WERI-Rb-1 (cell line): ENCODE data around the gene SNRNP48.

Source experiments
- DNase-seq: peaks from one replicate; pipeline ENCODE4 v3.0.0-alpha.2; 2020
- H3K27ac ChIP-seq: fragments of 250-450 bp; sonication (Bioruptor Pico); 2 replicates; pipeline ENCODE4 v1.5.1; 2020; ENCODE audit warnings: mild to moderate bottlenecking, moderate library complexity
- H3K27me3 ChIP-seq: fragments of 250-450 bp; sonication (Bioruptor Pico); 2 replicates; pipeline ENCODE4 v1.5.1; 2021; ENCODE audit warnings: mild to moderate bottlenecking, low read depth, moderate library complexity; ENCODE audit not compliant: insufficient read depth, severe bottlenecking
- H3K36me3 ChIP-seq: fragments of 250-450 bp; sonication (Bioruptor Pico); 2 replicates; pipeline ENCODE4 v1.5.1; 2020; ENCODE audit warnings: mild to moderate bottlenecking, moderate library complexity
- H3K4me3 ChIP-seq: 2 replicates; pipeline ENCODE4 v1.5.1; 2011; ENCODE audit warnings: low read depth, mild to moderate bottlenecking, control low read depth, low read length
- H3K9me3 ChIP-seq: fragments of 250-450 bp; sonication (Bioruptor Pico); 2 replicates; pipeline ENCODE4 v1.5.1; 2021; ENCODE audit warnings: mild to moderate bottlenecking, moderate library complexity; ENCODE audit not compliant: severe bottlenecking
- TF ChIP-seq, protein P1 (sequence below): IDR thresholded peaks from 2 replicates; pipeline ENCODE4 v1.5.1; 2011; ENCODE audit warnings: low read depth, mild to moderate bottlenecking, control low read depth, inconsistent platforms, low read length

The SNRNP48 gene

DNA sequence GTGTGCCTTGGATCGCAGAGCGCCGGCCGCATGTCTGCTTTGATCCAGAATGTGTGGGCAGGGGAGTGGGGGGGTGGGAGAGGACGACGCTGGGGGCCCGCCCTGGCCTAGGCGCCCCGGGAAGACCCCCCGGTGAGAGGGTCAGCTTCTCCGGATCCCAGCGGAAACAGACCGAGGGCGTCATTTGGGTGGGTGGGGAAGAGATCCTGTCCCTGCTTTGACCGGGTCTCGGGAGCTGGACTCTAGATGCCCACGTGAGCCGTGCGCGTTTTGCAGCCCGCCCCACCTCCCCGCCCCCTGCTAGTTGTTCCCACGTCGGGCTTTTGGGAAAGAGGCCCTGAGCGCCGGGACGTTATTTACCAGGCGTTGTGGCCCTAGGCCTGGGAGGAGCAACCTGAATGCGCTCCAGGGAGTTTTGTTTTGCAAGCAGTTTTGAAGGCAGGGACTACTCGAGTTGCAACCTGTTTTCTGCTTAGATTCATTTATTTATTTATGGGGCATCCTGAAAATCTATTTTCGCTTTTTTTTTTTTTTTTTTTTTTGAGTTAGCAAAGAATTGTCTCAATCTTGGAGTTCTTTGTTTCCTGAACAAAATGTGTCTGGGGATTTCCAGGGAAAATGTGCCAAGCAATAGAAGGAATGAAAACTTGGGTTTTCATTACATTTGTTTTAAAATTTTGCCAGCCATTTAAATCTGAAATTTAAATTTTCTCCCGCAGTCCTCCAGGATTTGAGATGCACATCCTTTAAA, 46.9 kb upstream of the SNRNP48 start:
- no peak overlapping the region for H3K4me3 ChIP-seq
- no peaks in the 10 kb centered on the region for H3K36me3 ChIP-seq
- no peak overlapping the region for H3K27ac ChIP-seq
- TF ChIP-seq, protein P1, sequence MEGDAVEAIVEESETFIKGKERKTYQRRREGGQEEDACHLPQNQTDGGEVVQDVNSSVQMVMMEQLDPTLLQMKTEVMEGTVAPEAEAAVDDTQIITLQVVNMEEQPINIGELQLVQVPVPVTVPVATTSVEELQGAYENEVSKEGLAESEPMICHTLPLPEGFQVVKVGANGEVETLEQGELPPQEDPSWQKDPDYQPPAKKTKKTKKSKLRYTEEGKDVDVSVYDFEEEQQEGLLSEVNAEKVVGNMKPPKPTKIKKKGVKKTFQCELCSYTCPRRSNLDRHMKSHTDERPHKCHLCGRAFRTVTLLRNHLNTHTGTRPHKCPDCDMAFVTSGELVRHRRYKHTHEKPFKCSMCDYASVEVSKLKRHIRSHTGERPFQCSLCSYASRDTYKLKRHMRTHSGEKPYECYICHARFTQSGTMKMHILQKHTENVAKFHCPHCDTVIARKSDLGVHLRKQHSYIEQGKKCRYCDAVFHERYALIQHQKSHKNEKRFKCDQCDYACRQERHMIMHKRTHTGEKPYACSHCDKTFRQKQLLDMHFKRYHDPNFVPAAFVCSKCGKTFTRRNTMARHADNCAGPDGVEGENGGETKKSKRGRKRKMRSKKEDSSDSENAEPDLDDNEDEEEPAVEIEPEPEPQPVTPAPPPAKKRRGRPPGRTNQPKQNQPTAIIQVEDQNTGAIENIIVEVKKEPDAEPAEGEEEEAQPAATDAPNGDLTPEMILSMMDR, result no peak
- H3K9me3 ChIP-seq, result peaks cover 13% of the 10 kb centered on the region
- no peaks in the 10 kb centered on the region for H3K27me3 ChIP-seq
- DNase-seq, result no peak

DNA sequence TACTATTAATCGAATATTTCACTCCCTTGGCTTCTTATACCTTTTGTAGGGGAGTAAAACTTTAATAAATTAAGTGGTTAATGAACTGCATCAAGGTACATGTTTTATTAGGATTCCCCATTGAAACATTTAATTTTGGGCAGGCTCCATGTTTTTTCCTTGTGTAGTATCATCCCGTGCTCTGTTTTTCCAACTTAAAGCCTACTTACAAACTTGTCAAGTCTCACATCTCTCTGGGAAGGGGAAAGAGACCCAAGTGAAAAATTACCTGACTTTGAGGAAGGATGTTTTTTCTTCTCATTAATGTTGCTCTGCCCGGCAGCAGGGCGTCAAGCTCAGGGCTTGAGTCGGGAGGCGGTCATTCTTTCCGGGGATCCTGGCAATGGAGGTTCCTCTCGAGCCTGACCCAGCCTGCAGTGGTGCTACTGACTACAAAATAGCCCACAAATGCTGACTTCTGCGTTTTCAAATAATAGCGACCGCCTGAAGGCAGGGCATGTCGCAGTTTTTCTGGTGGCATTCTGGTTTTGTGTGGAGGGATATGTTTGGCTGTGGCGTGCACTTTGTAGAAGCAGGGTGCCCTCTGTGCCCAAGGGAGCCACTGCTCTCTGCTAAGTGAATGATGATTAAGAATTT, 46.1 kb upstream of the SNRNP48 start:
- Histone ChIP-seq H3K27me3 (no peaks in the 10 kb centered on the region), H3K27ac (no peak overlapping the region), H3K9me3 (peaks cover 13% of the 10 kb centered on the region), H3K4me3 (no peak overlapping the region), H3K36me3 (no peaks in the 10 kb centered on the region)
- no peak for DNase-seq
- TF ChIP-seq, protein P1, result no peak

DNA sequence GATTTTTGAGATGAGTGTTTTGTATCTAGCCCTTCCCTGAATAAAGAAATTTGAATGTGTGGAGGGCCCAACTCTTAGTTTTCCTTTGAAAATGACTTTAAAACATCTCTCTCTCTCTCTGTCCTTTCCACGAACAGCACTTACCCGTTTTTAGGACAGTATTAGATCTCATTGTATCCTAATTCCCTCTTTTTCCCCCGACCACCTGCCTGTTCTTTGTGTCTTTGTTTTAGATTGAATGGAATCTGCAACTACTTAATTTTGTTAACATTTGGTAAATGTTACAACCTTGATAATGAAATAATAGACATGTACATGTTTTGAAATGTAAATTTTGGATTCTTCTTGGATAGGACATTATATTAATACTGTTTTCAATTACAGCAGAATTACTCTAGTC, 45.4 kb upstream of the SNRNP48 start:
- H3K9me3 ChIP-seq, result peaks cover 13% of the 10 kb centered on the region
- H3K4me3 ChIP-seq, result no peak overlapping the region
- TF ChIP-seq, protein P1, result no peak
- no peak for DNase-seq
- H3K27me3 ChIP-seq, result no peaks in the 10 kb centered on the region
- no peaks in the 10 kb centered on the region for H3K36me3 ChIP-seq
- no peak overlapping the region for H3K27ac ChIP-seq

DNA sequence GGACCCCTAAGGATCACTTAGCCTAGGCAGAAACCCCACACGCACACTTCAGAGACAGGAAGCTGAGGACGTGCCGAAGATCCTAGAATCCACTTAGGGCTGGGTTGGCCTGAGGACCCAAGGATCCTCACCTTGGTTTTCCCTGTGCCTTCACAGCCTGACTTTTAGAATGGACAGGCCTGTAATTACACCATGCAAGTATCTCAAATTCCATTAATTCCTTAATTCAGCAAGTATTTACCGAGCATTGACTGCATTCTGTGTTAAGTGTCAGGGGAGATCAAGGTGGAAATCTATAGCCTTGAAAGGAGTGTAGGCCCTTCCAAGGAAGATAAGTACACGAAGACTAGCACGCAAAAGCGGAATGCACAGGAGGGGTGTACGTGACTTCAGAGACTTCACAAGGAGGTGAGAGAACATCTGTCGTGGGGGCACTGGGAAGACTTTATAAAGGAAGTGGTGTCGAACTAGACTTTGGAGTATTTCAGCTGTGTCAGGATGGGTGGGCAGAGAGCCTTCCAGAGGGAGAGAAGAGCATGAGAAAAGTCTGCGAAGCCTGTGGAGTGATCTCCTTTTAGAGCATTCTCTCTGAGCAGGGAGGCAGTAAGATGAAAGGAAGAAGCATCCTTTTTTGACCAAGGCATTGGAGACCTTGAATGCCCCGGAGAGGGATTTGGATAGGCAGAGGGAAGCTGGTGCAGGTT, 44.5 kb upstream of the SNRNP48 start:
- no peak for DNase-seq
- TF ChIP-seq, protein P1, result no peak
- H3K4me3 ChIP-seq, result no peak overlapping the region
- no peaks in the 10 kb centered on the region for H3K36me3 ChIP-seq
- peaks cover 13% of the 10 kb centered on the region for H3K9me3 ChIP-seq
- H3K27me3 ChIP-seq, result no peaks in the 10 kb centered on the region
- no peak overlapping the region for H3K27ac ChIP-seq

DNA sequence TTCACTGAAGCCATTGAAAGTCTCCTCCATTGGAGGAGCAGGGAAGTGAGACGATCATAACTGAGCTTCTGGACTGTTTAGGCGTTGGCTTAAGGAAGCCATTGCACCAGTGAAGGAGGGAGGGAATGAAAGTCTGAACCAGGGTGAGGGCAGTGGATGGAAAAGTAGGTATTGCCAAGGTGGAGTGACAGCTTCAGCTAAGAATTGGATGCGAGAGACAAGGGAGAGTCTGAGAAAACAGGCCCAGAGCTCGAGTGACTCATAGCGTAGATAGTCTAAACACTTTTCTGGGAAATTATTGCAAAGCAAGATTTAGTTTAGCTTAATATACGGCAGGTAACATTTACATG, 44.0 kb upstream of the SNRNP48 start:
- Histone ChIP-seq H3K27me3 (no peaks in the 10 kb centered on the region), H3K27ac (no peak overlapping the region), H3K36me3 (no peaks in the 10 kb centered on the region), H3K4me3 (no peak overlapping the region), H3K9me3 (peaks cover 13% of the 10 kb centered on the region)
- TF ChIP-seq, protein P1, result no peak
- DNase-seq, result no peak
